Stimulated activated effector memory CD8-positive, alpha-beta T cell treated with anti-CD3 and anti-CD28 coated beads, Interleukin-12 subunit alpha, Interleukin-12 subunit beta, amount 100 ng/mL, for 72 hours (primary cell): ENCODE data around the gene RHOJ.

ENCODE experiments used
- ATAC-seq: fragments of 150-1000 bp; cut with Tn5 transposase; 2 replicates; pipeline ENCODE4 v1.10.0; 2021
- DNase-seq, 2 donors: peaks; one replicate each; pipeline ENCODE4 v3.0.0; 2021 to 2022; ENCODE audit warnings: low spot score in 2 of 2
- H3K27ac Mint-ChIP-seq: one replicate; pipeline ENCODE4 v1.8.0; 2022; ENCODE audit warnings: mild to moderate bottlenecking, mixed read lengths
- H3K36me3 Mint-ChIP-seq: one replicate; pipeline ENCODE4 v1.8.0; 2022; ENCODE audit warnings: mild to moderate bottlenecking, mixed read lengths
- H3K4me1 Mint-ChIP-seq: one replicate; pipeline ENCODE4 v1.8.0; 2022; ENCODE audit warnings: mixed read lengths
- H3K4me3 Mint-ChIP-seq: one replicate; pipeline ENCODE4 v1.8.0; 2022; ENCODE audit warnings: mild to moderate bottlenecking, mixed read lengths
- H3K9me3 Mint-ChIP-seq: one replicate; pipeline ENCODE4 v1.8.0; 2022; ENCODE audit warnings: mixed read lengths

Gene RHOJ

DNA sequence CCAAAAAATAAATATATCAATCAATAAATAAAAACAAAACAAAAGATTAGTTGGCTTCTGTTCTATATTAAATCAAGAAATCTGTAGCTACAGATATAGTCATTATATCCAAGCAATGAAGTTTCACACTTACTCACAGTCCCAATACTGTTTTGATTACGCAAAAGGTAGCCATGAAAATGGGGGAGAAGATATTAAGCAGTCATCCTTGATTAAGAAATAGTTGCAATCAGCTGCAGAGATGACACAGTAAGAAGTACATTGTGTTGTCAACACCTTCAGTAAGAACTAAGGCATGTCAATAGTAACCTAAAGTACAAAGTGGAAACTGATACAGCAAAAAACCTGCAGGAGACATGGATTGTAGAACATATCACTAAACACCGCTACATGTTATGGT lies 11.0 kb upstream of the RHOJ start:
- H3K36me3 Mint-ChIP-seq: no peaks in the 10 kb centered on the region

DNA sequence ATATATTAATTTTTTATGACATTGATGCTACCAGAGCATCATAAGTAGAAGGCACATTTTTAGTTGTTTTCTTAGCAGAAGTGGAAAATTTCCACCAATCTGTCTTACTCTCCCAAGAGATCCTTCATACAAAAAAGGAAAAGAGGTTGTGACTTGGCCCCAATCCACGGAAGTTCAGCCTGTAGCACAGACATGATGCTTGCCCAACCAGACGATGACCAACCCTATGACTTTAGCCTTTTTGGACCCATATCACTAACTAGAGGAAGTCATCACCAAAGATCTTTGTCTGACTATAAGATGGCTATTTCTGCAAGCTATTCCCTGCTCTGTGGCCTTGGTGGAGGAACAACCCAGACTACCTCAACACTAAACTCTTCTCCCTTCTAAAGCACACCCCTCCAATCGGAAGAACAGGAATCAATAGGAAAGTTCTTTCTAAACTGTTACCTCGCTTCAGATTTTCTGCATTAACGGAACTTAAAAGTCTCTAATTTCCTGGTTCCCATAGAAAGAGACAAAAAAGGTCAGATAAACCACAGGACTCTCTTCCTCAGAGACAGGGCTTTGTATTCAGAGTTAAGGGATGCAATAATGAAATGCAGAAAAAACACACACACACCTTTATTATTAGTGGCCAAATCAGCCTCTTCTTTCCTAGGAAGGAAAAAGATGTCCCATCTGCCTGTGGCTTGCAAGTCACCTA lies 4.1 kb upstream of the RHOJ start:
- DNase-seq (no peak), ATAC-seq (no peak)
- H3K36me3 Mint-ChIP-seq: no peaks in the 10 kb centered on the region
- H3K4me1 Mint-ChIP-seq: no peaks in the 10 kb centered on the region
- peaks cover 3% of the 10 kb centered on the region for H3K9me3 Mint-ChIP-seq
- no peak overlapping the region for H3K4me3 Mint-ChIP-seq
- no peak overlapping the region for H3K27ac Mint-ChIP-seq

More for the DNA sequence above, 11.0 kb upstream of the RHOJ start:
- DNase-seq (no peak), ATAC-seq (no peak)
- Mint-ChIP-seq H3K4me1 (no peaks in the 10 kb centered on the region), H3K4me3 (no peak overlapping the region), H3K27ac (no peak overlapping the region), H3K9me3 (peaks cover 5% of the 10 kb centered on the region)

DNA sequence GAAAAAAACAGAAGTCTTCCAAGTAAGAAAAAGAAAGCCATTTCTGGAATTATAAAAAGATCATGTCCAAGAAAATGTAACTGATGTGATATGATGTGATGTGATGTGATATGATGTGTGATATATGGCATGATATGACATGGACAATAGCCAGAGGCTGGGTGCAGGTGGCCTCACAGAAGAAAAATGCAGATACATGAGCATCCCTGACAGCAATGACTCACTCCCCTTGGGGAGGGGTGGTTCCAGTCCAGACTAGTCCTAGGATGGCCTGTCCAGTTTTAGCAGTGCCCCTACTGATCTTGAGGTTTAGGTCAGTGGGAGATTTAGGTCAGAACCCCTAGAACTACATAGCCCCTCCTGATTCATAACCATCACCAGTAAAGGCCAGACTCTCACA lies 3.5 kb upstream of the RHOJ start:
- H3K27ac Mint-ChIP-seq: no peak overlapping the region
- DNase-seq (no peak), ATAC-seq (no peak)
- H3K4me3 Mint-ChIP-seq: no peak overlapping the region
- peaks cover 3% of the 10 kb centered on the region for H3K9me3 Mint-ChIP-seq
- H3K36me3 Mint-ChIP-seq: no peaks in the 10 kb centered on the region
- no peaks in the 10 kb centered on the region for H3K4me1 Mint-ChIP-seq

DNA sequence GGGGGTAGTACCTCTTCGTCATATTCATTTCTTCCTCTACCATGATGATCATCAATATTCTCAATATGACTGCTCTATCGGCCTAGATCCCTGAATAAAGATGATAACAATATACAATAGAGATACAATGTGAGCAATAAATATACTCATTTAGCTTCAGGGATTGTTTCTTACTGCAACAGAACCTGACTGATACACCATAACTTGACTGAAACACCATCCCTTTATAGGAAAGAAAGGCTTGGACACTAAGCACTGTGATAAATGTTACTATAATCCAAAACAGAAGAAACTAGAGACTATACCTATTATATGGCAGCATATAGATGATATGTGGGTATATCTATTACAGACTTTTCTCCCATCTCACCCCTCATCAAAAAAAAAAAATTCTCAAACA lies 1.2 kb upstream of the RHOJ start:
- DNase-seq: no peak

DNA sequence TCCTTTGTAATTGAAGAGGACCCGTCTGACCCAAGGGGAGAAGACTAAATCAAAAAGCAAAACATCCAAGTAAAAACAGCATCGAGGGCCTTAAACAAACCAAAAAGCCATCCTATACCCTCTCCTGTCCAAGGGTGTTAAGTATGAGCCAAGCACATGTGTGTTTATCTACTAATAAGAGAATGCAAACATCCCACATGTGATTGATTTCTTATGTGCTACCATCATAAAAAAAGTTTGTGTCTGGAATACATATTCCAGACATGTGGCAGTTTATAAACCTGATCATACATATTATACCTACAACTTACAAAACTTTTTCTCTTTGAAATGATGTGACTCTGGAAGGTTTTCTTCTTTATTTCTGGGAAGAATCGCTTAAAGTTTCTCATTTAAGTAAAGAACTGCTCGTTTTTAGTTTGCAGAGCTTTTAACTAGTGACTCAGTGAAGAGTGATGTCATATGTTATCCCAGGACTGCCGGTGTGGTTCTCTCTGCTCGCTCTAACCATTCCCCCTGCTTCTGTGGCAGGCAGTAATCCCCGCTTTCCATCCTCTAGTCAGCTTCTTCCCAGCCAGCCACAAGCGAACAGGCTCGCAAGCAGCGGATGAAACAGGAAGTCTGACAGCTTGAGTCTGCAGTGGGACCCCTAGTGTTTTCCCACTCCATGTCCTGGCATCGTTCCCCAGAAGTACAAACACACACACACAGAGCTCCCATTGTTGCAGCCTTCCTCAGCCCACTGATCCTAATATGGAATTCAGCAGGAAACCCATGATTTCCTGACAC lies 431 bp upstream of the RHOJ start:
- Mint-ChIP-seq H3K36me3 (no peaks in the 10 kb centered on the region), H3K4me1 (no peaks in the 10 kb centered on the region), H3K27ac (no peak overlapping the region), H3K9me3 (no peaks in the 10 kb centered on the region), H3K4me3 (no peak overlapping the region)
- ATAC-seq (no peak), DNase-seq (no peak)

More for the DNA sequence above, 1.2 kb upstream of the RHOJ start:
- Mint-ChIP-seq H3K9me3 (no peaks in the 10 kb centered on the region), H3K36me3 (no peaks in the 10 kb centered on the region), H3K4me1 (no peaks in the 10 kb centered on the region), H3K27ac (no peak overlapping the region), H3K4me3 (no peak overlapping the region)
- no peak for ATAC-seq

DNA sequence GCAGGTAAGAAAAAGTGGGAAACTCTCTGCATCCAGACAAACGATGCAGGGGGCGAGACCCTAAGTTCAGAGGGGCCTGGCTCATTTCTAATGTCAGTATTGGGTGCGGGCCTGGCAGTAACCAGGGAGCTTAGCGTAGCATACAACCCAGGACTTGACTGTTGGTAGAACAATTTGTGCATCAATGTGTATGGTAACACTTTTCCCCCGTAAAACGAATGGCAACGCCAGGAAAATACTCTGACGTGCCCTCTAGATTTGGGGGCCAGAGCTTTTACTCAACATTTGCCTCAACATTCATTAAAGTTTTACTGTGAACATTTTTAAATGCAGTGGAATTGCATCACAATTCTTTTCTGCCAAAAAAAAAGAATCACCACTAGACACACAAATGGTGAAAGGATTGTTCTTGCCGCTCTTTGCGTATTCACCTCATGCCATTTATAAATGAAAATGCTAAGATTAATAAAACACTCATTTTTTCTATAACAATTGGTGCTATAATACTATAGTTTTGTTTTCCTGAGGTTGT lies 867 bp downstream of the RHOJ start:
- H3K36me3 Mint-ChIP-seq: no peaks in the 10 kb centered on the region
- H3K4me3 Mint-ChIP-seq: no peak overlapping the region
- H3K9me3 Mint-ChIP-seq: no peaks in the 10 kb centered on the region
- ATAC-seq: no peak
- no peak overlapping the region for H3K27ac Mint-ChIP-seq
- H3K4me1 Mint-ChIP-seq: no peaks in the 10 kb centered on the region
- DNase-seq: no peak

DNA sequence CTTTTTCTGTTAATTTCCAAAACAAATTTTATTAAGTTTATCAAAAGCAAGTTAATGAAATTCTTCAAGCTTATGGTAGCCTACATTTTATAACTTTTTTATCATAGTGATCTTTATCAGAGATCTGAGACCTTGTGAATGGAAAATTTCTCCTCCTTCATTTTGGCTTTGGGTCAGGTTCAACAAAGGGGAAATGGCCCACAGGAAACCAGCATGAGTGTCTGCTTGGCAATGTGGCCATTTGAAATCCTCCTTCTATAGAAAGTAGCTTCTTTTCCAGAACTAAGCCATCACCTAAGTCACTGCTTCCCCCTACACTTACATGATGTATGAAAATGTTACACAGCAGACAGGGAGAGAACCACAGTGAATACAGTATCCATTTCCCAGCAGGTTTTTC lies 1.6 kb downstream of the RHOJ start:
- H3K36me3 Mint-ChIP-seq: no peaks in the 10 kb centered on the region
- H3K4me3 Mint-ChIP-seq: no peak overlapping the region
- no peaks in the 10 kb centered on the region for H3K9me3 Mint-ChIP-seq
- DNase-seq (no peak), ATAC-seq (no peak)
- no peak overlapping the region for H3K27ac Mint-ChIP-seq
- H3K4me1 Mint-ChIP-seq: no peaks in the 10 kb centered on the region

DNA sequence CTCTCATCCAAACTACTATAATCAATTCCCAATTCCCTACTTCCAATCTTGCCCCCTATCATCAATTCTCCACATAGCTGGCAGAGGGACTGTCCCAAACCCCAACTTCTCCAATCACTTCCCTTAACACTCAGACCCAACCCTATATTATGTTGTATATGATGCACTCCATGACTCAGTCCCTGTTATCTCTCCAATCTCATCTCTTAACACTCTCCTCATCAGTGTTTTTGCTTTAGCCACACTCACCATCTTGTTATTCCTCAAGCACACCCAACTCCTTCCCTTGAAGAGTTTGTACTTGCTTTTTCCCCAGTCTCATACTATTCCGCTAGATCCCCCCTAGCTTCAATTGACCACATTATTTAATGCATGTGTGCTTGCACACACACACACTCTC lies 4.9 kb downstream of the RHOJ start:
- no peak overlapping the region for H3K27ac Mint-ChIP-seq
- no peaks in the 10 kb centered on the region for H3K36me3 Mint-ChIP-seq
- no peaks in the 10 kb centered on the region for H3K4me1 Mint-ChIP-seq
- DNase-seq: no peak
- ATAC-seq: no peak
- H3K9me3 Mint-ChIP-seq: no peaks in the 10 kb centered on the region
- no peak overlapping the region for H3K4me3 Mint-ChIP-seq

DNA sequence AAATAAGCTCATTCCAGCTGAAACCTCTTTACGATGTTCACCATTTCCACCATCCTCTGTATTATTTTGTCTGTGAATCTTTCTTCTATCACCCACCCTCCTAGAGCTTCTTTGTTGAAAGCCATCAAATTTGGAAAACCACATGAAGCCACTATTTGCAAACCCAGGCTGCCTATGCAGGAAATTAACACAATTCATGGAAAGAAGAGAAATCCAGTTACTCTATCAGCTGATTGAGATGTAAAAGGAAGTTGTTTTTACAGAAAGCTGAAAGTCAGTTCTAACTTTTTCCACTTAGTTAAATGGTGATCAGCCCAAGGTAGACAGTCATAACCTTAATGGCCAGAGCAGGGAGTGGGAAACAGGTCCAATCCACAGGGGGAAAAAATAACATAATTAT lies 6.6 kb downstream of the RHOJ start:
- DNase-seq (no peak), ATAC-seq (no peak)
- Mint-ChIP-seq H3K36me3 (no peaks in the 10 kb centered on the region), H3K27ac (no peak overlapping the region), H3K4me1 (no peaks in the 10 kb centered on the region), H3K4me3 (no peak overlapping the region), H3K9me3 (no peaks in the 10 kb centered on the region)

DNA sequence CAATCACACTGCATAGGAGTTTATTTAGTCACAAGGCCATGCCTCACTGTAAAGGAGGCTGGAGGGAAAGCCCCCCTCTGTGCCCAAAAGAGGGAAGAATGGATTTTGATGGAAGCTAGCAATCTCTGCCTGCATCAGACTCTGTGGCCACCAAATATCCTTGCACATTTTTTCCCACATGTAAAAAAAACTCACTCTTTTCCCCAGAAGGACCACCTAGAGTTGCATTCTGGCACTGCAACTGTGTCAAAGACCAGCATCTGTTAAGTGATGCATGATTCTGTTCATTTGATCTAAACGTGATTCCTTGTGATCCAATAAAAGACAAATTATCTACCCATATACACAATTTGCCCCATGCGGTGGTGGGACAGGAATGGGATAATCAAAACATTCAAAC lies 8.0 kb downstream of the RHOJ start:
- Mint-ChIP-seq H3K27ac (no peak overlapping the region), H3K36me3 (no peaks in the 10 kb centered on the region), H3K4me3 (no peak overlapping the region), H3K9me3 (no peaks in the 10 kb centered on the region), H3K4me1 (no peaks in the 10 kb centered on the region)
- ATAC-seq (no peak), DNase-seq (no peak)

DNA sequence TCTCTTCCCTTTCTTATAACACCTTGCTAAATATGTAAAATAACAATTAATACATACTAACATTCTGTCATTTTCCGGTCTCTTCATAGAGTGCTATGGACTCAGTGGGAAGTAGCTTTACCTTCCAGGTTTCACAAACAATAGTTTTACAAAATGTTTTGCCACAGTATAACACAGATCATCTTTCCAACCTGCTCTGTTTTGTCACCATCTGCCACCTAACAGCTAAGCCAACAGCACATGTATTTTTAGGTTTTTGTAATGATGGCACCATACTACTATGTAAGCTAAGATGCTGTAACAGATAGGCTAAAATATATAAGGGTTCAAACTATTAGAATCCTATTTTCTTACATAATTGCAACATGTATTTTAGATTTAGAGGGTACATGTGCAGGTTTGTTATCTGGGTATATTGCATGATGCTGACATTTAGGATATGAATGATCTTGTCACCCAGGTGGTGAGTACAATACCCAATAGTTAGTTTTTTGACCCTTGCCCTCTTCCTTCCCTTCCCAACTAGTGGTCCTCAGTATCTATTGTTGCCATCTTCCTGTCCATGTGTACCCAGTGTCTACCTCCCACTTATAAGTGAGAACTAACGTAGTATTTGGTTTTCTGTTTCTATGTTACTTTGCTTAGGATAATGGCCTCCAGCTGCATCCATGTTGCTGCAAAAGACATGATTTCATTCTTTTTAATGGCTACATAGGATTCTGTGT lies 8.7 kb downstream of the RHOJ start:
- H3K9me3 Mint-ChIP-seq: no peaks in the 10 kb centered on the region
- DNase-seq: no peak
- H3K4me1 Mint-ChIP-seq: no peaks in the 10 kb centered on the region
- no peak overlapping the region for H3K27ac Mint-ChIP-seq
- H3K36me3 Mint-ChIP-seq: no peaks in the 10 kb centered on the region
- no peak for ATAC-seq
- no peak overlapping the region for H3K4me3 Mint-ChIP-seq

DNA sequence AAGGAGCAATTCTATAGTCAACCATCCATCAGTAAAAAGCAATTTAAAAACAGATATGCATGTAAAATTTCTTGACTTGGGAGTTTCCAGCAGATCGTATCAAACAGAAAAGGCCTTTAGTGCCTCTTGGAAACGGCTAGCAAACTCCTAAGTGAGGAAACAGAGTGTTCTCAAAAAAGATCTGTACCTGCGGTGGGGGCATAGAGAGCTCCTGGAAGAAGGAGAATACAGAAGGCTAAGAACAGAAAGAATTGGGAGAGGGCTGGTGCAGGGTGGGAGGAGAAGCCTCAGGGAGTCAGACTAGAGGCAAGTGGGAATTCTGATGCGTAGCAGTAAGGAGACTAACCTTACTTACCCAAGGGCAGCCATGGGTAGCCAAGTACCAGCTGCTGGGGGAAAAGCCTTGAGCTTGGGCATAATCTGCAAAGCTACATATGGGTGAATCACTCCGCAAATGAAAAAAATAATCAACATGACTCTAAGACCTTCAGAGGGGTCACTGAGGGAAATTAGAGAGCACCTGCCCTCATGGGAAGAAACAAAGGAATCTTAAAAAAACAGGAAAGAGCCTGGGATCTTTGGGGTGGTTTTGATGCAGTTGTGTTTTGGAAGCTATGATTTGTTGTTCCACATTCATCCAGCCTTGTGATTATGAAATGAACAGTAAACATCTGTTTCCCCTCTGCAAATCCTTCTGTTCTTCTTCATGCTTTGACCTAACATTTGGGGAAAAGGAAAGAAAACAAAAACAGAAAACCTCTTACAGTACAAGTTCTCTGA lies 10.4 kb downstream of the RHOJ start:
- ATAC-seq (no peak), DNase-seq (no peak)
- Mint-ChIP-seq H3K4me3 (no peak overlapping the region), H3K36me3 (no peaks in the 10 kb centered on the region), H3K4me1 (no peaks in the 10 kb centered on the region), H3K9me3 (no peaks in the 10 kb centered on the region), H3K27ac (no peak overlapping the region)

DNA sequence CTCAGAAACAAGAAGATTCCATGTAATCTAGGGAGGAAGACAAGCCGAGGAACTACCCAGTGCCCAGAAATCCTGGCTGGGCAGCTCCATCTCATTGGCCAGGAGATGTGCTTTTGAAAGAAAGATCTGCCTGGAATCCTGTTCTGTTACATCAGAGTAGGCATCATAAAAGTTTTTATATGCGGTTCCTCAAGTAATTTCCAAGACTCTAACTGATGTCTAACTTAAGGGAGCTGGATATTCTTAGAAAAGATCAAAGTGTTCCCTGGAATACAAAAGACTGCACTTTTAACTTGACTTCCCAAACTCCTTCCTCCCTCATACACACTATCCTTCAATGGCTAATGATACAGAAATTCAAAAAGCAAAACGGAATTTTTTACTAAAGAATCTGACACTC lies 16.3 kb downstream of the RHOJ start:
- ATAC-seq (no peak), DNase-seq (no peak)
- H3K4me1 Mint-ChIP-seq: no peaks in the 10 kb centered on the region
- H3K27ac Mint-ChIP-seq: no peak overlapping the region
- no peaks in the 10 kb centered on the region for H3K9me3 Mint-ChIP-seq
- H3K36me3 Mint-ChIP-seq: no peaks in the 10 kb centered on the region
- no peak overlapping the region for H3K4me3 Mint-ChIP-seq

DNA sequence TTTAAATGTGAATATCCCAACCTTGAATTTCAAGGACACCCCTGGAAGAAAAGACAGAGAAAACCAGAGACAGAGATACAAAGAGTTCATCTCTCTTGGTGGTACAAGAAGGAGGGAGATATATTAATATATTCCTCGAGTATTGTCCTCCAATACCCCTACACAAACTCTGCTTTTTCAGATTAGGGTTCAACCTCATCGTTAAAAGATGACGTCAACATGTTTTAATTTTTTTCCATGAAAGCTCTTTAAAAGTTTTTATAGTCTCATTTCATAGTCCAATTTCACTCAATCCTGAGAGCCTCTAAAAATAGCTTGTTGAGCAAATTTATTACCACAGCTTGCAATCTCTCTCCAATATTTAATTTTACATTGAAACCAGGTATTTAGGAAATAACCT lies 19.4 kb downstream of the RHOJ start:
- Mint-ChIP-seq H3K27ac (no peak overlapping the region), H3K36me3 (no peaks in the 10 kb centered on the region), H3K4me3 (no peak overlapping the region), H3K9me3 (no peaks in the 10 kb centered on the region), H3K4me1 (no peaks in the 10 kb centered on the region)
- DNase-seq (no peak), ATAC-seq (no peak)

DNA sequence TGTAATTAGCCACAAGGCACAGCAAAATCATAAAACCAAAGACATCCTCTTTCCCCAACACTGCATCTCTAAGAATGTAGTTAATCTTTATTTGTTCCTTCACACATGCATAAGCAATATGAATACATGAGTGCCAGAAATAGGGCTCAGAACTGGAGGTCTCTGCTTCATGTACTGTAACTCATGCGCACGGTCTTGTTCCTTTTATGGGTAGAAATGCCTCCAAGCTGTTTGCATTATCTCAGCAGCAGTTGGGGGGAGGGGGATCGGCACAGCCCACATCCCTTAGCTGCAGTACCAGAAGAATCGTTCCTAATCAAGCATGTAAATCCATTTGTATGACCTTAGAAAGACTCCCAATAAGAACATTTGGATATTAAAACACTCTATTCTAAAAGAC lies 20.0 kb downstream of the RHOJ start:
- Mint-ChIP-seq H3K9me3 (no peaks in the 10 kb centered on the region), H3K27ac (no peak overlapping the region), H3K36me3 (no peaks in the 10 kb centered on the region), H3K4me1 (no peaks in the 10 kb centered on the region), H3K4me3 (no peak overlapping the region)
- DNase-seq (no peak), ATAC-seq (no peak)
